Activated CD4-positive, alpha-beta memory T cell treated with anti-CD3 and anti-CD28 coated beads for 36 hours (primary cell): ENCODE results near the gene POMP. TPM values are rescaled to one million over a fixed set of nuclear protein-coding genes. Genes with fewer than 3 reads are reported as not detected.

Experiments
- CTCF ChIA-PET: fragments of 350-600 bp; sonication (Branson Sonifier 250); formaldehyde crosslinking; loops from one replicate; lab custom pipeline; 2021; ENCODE audit warnings: antibody characterized with exemption, inconsistent platforms; lab: Charles Lee
- POLR2A ChIA-PET: fragments of 350-600 bp; sonication (Branson Sonifier 250); formaldehyde crosslinking; loops from one replicate; lab custom pipeline; 2021; ENCODE audit warnings: antibody characterized with exemption; lab: Charles Lee
- DNase-seq: peaks from one replicate; pipeline ENCODE4 v3.0.0-alpha.2; 2020
- H3K27ac Mint-ChIP-seq: one replicate; pipeline ENCODE4 v1.8.0; 2021; ENCODE audit warnings: mixed read lengths
- H3K27me3 Mint-ChIP-seq: one replicate; pipeline ENCODE4 v1.8.0; 2021; ENCODE audit warnings: mixed read lengths
- H3K36me3 Mint-ChIP-seq: one replicate; pipeline ENCODE4 v1.8.0; 2021; ENCODE audit warnings: mixed read lengths
- H3K4me1 Mint-ChIP-seq: one replicate; pipeline ENCODE4 v1.8.0; 2021; ENCODE audit warnings: low read depth, mixed read lengths
- H3K4me3 Mint-ChIP-seq: one replicate; pipeline ENCODE4 v1.8.0; 2021; ENCODE audit warnings: mild to moderate bottlenecking, mixed read lengths
- H3K9me3 Mint-ChIP-seq: one replicate; pipeline ENCODE4 v1.8.0; 2021; ENCODE audit warnings: mixed read lengths
- intact Hi-C: fragments of 100-400 bp; cut with micrococcal nuclease; formaldehyde crosslinking; loops from one replicate; pipeline ENCODE4 v1.15.1; 2023
- total RNA-seq, 2 experiments: library from RNA; stranded (reverse); gene quantifications; one replicate each; pipeline ENCODE4 v1.2.3, GENCODE V29; 2021

Gene POMP
- total RNA-seq, 2 experiments from 2014 or later: 123 to 125 TPM

DNA sequence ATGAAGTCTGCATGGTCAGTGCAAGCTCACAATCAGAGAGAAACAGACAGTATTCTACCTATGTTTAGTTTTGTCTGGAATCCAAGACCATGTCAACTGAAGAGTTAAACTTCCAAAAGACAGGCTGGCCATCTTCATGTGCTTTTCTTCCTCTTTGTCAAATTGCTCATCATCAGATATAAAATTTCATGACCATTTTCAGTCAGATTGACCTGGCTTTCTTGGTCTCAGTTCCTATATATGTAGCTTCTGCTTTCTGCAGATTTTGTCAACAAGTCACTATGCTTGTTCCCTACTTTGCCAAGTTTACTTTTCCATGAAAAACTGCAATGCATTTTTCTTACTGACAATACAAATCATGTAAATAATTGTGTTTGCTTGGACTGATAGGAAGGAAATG is 46.0 kb downstream of the POMP start:
- no peaks in the 10 kb centered on the region for H3K9me3 Mint-ChIP-seq
- H3K36me3 Mint-ChIP-seq: peaks cover 44% of the 10 kb centered on the region
- H3K4me1 Mint-ChIP-seq: peaks cover 9% of the 10 kb centered on the region
- no peak overlapping the region for H3K27ac Mint-ChIP-seq
- no peaks in the 10 kb centered on the region for H3K27me3 Mint-ChIP-seq
- intact Hi-C loops: no loop called here
- no peak for DNase-seq
- ChIA-PET POLR2A (interaction anchor here (1.2 kb wide), 1 partner anchor 15 kb away, joined by 4 read pairs; no protein-coding TSS in a partner anchor), CTCF (interaction anchor here (0.6 kb wide), 1 partner anchor 69 kb away, joined by 3 read pairs; no protein-coding TSS in a partner anchor)
- no peak overlapping the region for H3K4me3 Mint-ChIP-seq

DNA sequence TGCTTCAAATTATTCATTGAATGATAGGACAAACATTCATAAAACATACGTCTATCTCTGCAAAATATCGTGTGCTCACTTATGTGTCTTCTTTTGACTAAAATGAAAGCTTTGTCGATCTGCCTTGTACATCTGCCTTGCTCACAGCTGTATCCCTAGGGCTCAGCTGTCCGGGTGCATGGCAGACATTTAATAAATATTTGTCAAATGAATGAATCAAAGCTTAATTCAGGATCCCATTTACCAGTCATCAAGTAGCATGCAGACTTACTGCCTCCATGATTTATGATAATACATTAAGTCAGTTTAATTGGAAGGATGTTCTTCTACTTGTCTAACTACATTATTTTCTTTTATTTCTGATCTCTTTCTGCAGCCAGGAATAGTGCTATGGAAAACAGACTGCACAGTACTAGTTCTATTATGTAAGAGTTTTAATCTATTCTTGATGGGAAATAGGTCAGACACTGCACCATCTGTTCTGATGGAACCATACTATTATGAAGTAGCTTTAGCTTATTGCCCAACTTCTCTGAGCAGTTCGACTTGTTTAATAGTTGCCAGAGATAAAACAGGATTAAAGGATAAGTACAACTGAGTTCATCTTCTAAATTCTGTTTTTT is 46.6 kb downstream of the POMP start:
- Mint-ChIP-seq H3K4me1 (peaks cover 9% of the 10 kb centered on the region), H3K27me3 (no peaks in the 10 kb centered on the region), H3K9me3 (no peaks in the 10 kb centered on the region), H3K4me3 (no peak overlapping the region), H3K36me3 (peaks cover 44% of the 10 kb centered on the region), H3K27ac (no peak overlapping the region)
- intact Hi-C loops: no loop called here
- no peak for DNase-seq
- POLR2A ChIA-PET: interaction anchor here (1.2 kb wide), 1 partner anchor 14 kb away, joined by 4 read pairs; no protein-coding TSS in a partner anchor
- CTCF ChIA-PET: interaction anchor here (0.6 kb wide), 1 partner anchor 70 kb away, joined by 3 read pairs; no protein-coding TSS in a partner anchor

DNA sequence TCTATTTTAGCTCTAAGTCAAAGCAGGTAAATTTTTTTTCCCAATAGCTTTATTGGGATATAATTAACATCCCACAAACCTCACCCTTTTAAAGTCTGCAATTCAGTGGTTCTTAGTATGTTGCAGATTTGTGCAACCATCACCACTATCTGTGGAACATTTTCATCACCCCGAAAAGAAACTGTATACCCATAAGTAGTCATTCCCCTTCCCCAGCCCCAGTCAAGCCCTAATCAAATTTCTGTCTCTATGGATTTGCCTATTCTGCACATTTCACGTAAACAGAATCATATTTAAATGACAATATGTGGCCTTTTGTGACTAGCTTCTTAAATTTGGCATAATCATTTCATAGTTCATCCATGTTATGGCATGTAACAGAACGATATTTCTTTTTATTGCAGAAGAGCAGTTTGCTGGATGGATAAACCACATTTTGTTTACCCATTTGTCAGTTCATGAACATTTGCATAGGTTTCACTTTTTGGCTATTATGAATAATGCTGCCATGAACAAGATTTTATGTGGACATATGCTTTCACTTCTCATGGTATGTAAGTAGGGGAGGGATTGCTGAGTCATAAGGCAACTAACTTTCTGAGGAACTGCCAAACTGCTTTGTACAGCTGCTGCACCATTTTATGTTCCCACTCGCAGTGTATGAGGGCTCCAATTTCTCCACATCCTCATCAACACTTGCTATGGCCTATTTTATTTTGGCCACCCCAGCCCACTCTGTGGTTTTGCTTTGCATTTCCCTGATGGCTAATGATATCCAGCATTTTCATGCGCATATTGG is 48.9 kb downstream of the POMP start:
- Mint-ChIP-seq H3K9me3 (no peaks in the 10 kb centered on the region), H3K36me3 (peaks cover 32% of the 10 kb centered on the region), H3K27ac (peak overlapping the region; percentile 33), H3K27me3 (no peaks in the 10 kb centered on the region), H3K4me3 (no peak overlapping the region), H3K4me1 (peaks cover 9% of the 10 kb centered on the region)
- POLR2A ChIA-PET: interaction anchor here (0.9 to 1.2 kb wide), 2 partner anchors 48 to 168 kb away, joined by 3 to 4 read pairs; no protein-coding TSS in a partner anchor
- DNase-seq: peak; percentile 20
- intact Hi-C loops: loop anchor here (1.0 to 2.0 kb wide), 2 partner anchors 11 to 49 kb away; partner anchors contain the start of gene POMP
- CTCF ChIA-PET: no interaction called here

DNA sequence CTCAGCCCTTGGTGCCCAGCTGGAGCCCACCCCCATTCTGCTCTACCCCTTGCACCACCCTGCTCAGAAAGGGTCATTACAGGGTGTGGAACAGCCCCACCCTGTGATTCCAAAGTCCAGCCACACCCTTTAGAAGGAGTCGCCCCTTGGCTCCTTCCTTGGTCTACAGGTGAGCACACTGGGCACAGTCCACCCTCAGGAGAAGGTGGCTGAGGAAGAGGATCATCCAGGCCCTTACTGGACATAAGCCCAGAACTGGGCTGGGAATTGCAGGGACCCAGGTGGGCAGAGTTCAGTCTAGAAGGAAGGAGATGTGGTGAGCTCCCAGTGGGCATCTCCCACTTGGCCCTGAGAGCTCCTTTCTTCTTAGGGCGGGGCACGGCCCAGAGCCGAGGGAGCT is 51.2 kb downstream of the POMP start:
- Mint-ChIP-seq H3K27me3 (no peaks in the 10 kb centered on the region), H3K4me3 (no peak overlapping the region), H3K27ac (no peak overlapping the region), H3K9me3 (no peaks in the 10 kb centered on the region), H3K36me3 (peaks cover 28% of the 10 kb centered on the region), H3K4me1 (peaks cover 12% of the 10 kb centered on the region)
- no peak for DNase-seq
- POLR2A ChIA-PET: no interaction called here
- intact Hi-C loops: no loop called here
- CTCF ChIA-PET: no interaction called here

DNA sequence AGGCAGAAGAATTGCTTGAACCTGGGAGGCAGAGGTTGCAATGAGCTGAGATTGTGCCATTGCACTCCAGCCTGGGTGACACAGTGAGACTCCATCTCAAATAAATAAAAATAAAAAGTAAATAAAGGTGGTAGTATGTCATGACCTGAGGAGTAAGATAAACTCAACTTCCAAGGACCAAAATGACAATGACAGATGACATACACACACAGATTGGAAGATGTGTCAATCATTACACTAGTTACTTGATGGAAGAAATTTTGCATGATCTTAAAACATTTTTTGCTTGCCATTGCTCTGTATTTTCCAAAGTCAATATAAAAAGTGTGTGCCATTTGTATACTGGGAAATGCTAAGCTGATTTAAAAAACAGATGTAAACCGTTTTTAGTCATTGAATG is 55.7 kb downstream of the POMP start:
- POLR2A ChIA-PET: no interaction called here
- peaks cover 11% of the 10 kb centered on the region for H3K36me3 Mint-ChIP-seq
- intact Hi-C loops: no loop called here
- peaks cover 30% of the 10 kb centered on the region for H3K4me1 Mint-ChIP-seq
- CTCF ChIA-PET: no interaction called here
- no peak overlapping the region for H3K4me3 Mint-ChIP-seq
- no peak overlapping the region for H3K27ac Mint-ChIP-seq
- H3K27me3 Mint-ChIP-seq: no peaks in the 10 kb centered on the region
- DNase-seq: no peak
- no peaks in the 10 kb centered on the region for H3K9me3 Mint-ChIP-seq

DNA sequence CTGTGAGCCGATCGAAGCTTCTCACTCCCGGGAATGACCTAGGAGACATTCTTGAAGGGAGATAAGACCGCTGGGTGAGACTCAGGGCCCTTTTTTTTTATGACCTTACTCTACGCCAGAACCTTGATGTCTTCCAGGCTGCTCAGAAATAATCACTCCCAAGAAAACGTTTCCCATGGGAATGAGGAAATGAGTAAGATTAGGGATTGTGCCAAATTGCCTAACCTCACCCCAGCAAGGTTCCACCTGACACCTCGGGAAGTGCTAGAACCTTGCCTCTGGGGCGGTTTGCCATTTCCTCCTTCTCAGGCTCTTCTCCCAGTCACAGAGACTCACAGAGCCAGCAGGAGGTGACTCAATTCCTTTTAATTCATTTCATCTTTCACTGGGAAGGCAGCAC is 57.6 kb downstream of the POMP start:
- no peak overlapping the region for H3K4me3 Mint-ChIP-seq
- intact Hi-C loops: no loop called here
- peaks cover 30% of the 10 kb centered on the region for H3K4me1 Mint-ChIP-seq
- H3K9me3 Mint-ChIP-seq: no peaks in the 10 kb centered on the region
- no peaks in the 10 kb centered on the region for H3K27me3 Mint-ChIP-seq
- no peak overlapping the region for H3K27ac Mint-ChIP-seq
- CTCF ChIA-PET: no interaction called here
- POLR2A ChIA-PET: interaction anchor here (0.6 kb wide), 1 partner anchor 20 kb away, joined by 5 read pairs; no protein-coding TSS in a partner anchor
- H3K36me3 Mint-ChIP-seq: peaks cover 4% of the 10 kb centered on the region
- no peak for DNase-seq

DNA sequence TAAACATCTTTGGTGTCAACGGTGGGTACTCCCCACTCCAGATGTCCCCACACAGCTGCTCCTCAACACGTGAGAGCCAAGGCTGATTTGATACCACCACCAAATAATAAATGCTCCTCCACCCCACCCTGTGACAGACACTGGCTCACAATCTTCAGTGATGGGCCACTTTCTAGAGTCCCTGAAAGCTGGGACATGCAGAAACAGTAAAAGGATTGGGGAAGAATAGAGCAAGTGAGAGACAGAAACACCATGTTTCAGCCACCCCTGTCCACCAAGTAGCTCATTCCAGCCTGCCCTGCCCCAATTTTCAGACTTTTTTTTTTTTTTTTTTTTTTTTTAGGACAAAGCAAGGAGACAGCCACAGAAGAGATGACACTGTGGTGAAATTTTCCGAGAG is 58.2 kb downstream of the POMP start:
- ChIA-PET POLR2A (interaction anchor here (1.0 kb wide), 1 partner anchor 58 kb away, joined by 4 read pairs; no protein-coding TSS in a partner anchor), CTCF (interaction anchor here (0.7 to 2.2 kb wide), 2 partner anchors 79 to 368 kb away, joined by 3 to 10 read pairs; no protein-coding TSS in a partner anchor)
- intact Hi-C loops: no loop called here
- Mint-ChIP-seq H3K36me3 (peaks cover 3% of the 10 kb centered on the region), H3K27me3 (no peaks in the 10 kb centered on the region), H3K4me3 (peak overlapping the region; percentile 26), H3K9me3 (no peaks in the 10 kb centered on the region), H3K4me1 (peaks cover 30% of the 10 kb centered on the region), H3K27ac (no peak overlapping the region)
- no peak for DNase-seq

DNA sequence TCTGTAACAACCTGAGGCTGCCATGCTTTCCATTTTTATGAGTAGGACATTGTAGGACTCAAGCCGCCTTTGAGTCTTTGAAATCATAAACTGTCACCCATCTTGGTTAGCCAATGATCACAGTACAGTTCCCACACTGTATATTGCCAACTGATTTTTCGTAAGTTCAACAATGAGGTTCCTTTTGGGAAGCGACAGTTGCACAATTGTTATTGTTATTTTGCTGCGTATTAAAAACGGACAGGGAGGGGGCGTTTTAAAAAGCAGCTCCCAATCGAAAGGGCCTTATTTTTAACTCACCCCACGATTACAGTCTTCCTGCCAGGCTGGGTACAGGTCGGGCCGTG is 59.2 kb downstream of the POMP start:
- ChIA-PET CTCF (interaction anchor here (0.7 to 2.2 kb wide), 2 partner anchors 31 to 78 kb away, joined by 3 to 10 read pairs; no protein-coding TSS in a partner anchor), POLR2A (interaction anchor here (1.0 kb wide), 2 partner anchors 59 to 60 kb away, joined by 3 to 4 read pairs; no protein-coding TSS in a partner anchor)
- peaks cover 30% of the 10 kb centered on the region for H3K4me1 Mint-ChIP-seq
- H3K27ac Mint-ChIP-seq: peak overlapping the region; percentile 59
- H3K27me3 Mint-ChIP-seq: no peaks in the 10 kb centered on the region
- H3K4me3 Mint-ChIP-seq: peak overlapping the region; percentile 87
- no peak for DNase-seq
- intact Hi-C loops: loop anchor here (1.0 to 2.0 kb wide), 3 partner anchors 39 to 1267 kb away; partner anchors contain the start of genes MTIF3 and PAN3
- no peaks in the 10 kb centered on the region for H3K9me3 Mint-ChIP-seq
- peaks cover 3% of the 10 kb centered on the region for H3K36me3 Mint-ChIP-seq

DNA sequence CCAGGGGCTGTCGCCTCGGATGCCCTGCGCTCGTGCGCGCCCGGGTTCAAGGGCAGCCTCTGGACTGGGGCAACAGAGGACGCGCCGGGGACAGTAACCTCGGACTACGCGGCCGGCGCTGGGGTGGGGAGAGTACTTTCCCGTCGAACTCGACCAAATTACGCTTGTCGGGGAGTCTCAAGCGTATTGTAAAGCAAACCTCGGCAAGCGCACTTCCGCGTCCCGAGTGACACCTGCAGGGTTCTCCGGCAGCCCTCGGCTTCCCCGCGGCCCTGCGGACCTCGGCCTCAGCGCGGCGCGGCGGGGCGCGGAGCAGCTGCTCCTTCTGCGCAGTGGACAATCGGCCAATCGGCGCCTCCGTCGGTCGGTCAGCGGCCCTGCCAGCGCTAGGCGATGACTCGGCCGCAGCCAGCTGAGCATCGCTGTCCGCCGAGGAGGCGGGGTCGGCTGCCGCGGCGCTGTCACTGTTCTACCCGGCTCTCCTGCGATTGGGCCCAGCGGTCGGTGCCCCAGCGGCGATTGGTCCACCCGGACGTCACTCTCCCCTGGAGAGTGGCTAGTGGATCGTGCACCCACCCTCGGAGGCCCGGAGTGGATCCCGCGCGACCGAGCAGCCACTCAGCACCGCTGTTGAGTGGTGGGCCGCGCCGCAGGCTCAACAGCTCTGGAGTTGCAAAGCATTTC is 59.8 kb downstream of the POMP start, which contains the start of gene SLC46A3:
TSS of gene SLC46A3 (minus strand) at position 428 of the 684 bp plus-strand sequence. CDS start 972 bp downstream, outside the sequence.
- peaks cover 3% of the 10 kb centered on the region for H3K36me3 Mint-ChIP-seq
- peaks cover 30% of the 10 kb centered on the region for H3K4me1 Mint-ChIP-seq
- DNase-seq: peak; percentile 98
- CTCF ChIA-PET: interaction anchor here (0.7 to 2.2 kb wide), 2 partner anchors 31 to 78 kb away, joined by 3 to 10 read pairs; no protein-coding TSS in a partner anchor
- intact Hi-C loops: loop anchor here (1.0 to 2.0 kb wide), 5 partner anchors 10 to 1268 kb away; partner anchors contain the start of genes MTIF3, PAN3 and POMP
- peak within 1 kb of the TSS; percentile 76 for H3K27ac Mint-ChIP-seq
- POLR2A ChIA-PET: interaction anchor here (1.0 kb wide), 1 partner anchor 61 kb away, joined by 3 read pairs; no protein-coding TSS in a partner anchor
- peak within 1 kb of the TSS; percentile 87 for H3K4me3 Mint-ChIP-seq
- H3K9me3 Mint-ChIP-seq: no peaks in the 10 kb centered on the region
- no peaks in the 10 kb centered on the region for H3K27me3 Mint-ChIP-seq

DNA sequence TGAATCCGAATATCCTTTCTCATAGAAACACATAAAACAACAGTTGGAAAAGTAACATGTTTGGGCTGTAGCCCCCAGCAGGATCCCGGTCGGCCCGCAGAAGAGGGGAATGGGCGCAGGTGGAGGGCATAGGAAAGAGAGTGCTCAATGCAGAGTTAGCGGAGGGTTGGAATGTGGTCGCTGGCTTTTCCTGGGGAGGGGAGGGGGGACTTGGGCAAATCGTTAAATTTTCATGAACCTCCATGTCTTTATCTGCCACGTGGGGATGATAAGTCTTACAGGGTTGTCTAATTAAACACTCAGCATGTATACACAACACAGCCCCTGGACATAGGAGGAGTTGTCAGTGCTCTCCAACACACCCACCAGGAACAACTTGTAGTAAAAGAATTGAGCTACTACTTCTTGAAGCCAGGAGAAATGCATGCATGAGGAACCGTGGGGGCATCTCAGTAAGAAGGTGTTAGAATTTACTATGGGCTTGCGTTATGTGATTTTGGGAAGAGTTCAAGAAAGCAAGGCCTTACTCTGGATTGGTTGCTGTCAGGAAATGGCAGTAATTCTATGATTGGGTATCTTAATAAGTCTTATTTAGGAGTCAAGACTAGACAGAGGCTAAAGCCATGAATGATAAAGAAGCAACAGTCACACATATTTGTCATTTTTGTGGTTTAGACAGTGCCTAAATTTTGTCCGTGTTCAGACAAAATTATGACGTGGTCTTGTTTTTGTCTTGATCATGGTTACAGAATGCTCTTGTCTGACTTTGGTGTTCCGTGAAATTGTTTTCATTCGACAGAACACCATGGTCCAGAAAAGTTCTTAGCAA is 60.5 kb downstream of the POMP start:
- ChIA-PET CTCF (interaction anchor here (0.8 to 2.2 kb wide), 2 partner anchors 77 to 100 kb away, joined by 3 to 10 read pairs (median 3); no protein-coding TSS in a partner anchor), POLR2A (interaction anchor here (0.8 to 1.0 kb wide), 2 partner anchors 14 to 62 kb away, joined by 3 to 4 read pairs; no protein-coding TSS in a partner anchor)
- Mint-ChIP-seq H3K27me3 (no peaks in the 10 kb centered on the region), H3K36me3 (peaks cover 3% of the 10 kb centered on the region), H3K9me3 (no peaks in the 10 kb centered on the region), H3K27ac (peak overlapping the region; percentile 76), H3K4me3 (peak overlapping the region; percentile 87), H3K4me1 (peaks cover 30% of the 10 kb centered on the region)
- intact Hi-C loops: loop anchor here (1.0 to 2.0 kb wide), 4 partner anchors 11 to 1269 kb away; partner anchors contain the start of genes MTIF3 and POMP
- DNase-seq: no peak
